ENCODE results near the gene ELP2.
"Not testable (repeated sequence)": the region's sequence is repeated elsewhere in the genome, so short reads cannot be mapped to it uniquely, and the experiment has no call there.

The ELP2 gene

GRCh38 chr18:36160959-36161371 is 31.3 kb downstream of the ELP2 start:
- FAIRE-seq, result no peak

DNA sequence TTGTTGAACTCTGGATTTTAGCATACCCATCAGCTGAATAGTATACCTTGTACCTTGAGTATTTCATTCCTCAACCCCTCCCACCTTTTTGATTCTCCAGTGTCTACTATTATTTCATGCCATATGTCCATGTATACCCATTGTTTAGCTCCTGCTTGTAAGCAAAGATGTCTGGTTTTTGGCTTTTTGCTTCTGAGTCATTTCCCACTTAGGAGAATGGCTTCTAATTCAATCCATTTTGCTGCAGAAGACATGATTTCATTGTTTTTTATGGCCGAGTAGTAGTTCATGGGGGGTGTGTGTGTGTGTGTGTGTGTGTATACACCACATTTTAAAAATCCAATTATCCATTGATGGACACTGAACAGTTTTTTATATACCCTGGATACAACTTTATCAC is 33.3 kb downstream of the ELP2 start:
- no peak for FAIRE-seq

DNA sequence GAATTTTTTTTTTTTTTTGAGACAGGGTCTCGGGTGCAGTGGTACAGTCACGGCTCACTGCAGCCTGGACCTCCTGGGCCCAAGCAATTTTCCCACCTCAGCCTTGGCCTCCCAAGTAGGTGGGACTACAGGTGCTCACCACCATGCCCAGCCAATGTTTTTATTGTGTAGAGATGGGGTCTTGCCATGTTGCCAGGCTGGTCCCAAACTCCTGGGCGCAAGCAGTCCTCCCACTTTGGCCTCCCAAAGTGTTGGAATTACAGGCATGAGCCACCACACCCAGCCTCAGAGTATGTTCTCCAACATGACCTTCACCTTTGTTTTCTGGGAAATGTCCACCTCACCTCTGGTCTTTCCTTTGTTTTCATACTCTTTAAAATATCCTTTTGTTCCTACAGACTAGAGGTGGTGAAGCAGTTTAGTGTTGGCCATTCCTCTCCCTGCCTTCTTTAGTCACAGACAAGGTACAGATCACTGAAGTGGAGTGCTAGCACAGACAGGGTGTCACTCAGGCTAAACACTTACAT is 38.1 kb downstream of the ELP2 start:
- no peak for FAIRE-seq

- FAIRE-seq, result not testable (repeated sequence)
Observed at GRCh38 chr18:36168296-36168695, 38.6 kb downstream of the ELP2 start.

DNA sequence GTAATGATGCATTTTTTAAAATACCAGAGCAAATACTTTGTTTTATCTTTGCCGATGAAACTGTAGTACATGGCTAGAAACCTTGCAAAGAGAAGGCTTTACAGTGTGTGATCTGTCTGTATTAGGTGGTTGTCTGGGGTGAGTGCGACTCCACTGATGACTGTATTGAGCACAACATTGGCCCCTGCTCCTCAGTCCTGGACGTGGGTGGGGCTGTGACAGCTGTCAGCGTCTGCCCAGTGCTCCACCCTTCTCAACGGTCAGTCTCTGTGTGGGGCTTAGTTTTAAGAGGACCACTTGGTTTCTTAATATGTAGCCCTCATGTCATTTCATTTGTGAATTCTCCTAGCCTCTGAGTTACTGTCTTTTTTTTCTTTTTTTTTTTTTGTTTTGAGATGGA is 40.2 kb downstream of the ELP2 start:
- no peak for FAIRE-seq

DNA sequence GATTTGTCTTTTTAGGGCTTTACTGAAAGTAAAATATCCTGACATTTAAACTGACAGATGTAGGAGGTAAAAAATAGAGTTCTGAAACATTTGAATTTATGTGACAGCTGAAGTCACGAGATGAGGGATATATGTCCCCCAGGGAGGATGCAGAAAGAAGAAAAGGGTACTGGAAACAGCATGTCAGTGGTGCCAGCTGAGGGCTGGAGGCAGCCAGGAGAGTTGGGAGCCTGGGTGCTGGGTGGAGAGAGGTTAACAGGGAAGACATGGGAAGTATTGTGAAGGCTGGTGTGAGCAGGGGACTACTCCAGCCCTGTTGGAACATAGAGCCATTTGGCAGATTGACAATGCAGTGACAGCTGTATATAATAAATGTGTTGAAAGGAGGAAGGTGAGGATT is 45.8 kb downstream of the ELP2 start:
- FAIRE-seq, result no peak

- no peak for FAIRE-seq
Observed at GRCh38 chr18:36176177-36176584, 46.5 kb downstream of the ELP2 start.

- FAIRE-seq, result no peak
Observed at GRCh38 chr18:36176711-36177110, 47.0 kb downstream of the ELP2 start.

GRCh38 chr18:36177913-36178312 is 48.2 kb downstream of the ELP2 start:
- no peak for FAIRE-seq

- no peak for FAIRE-seq
Observed at GRCh38 chr18:36179562-36180355, 50.1 kb downstream of the ELP2 start.

DNA sequence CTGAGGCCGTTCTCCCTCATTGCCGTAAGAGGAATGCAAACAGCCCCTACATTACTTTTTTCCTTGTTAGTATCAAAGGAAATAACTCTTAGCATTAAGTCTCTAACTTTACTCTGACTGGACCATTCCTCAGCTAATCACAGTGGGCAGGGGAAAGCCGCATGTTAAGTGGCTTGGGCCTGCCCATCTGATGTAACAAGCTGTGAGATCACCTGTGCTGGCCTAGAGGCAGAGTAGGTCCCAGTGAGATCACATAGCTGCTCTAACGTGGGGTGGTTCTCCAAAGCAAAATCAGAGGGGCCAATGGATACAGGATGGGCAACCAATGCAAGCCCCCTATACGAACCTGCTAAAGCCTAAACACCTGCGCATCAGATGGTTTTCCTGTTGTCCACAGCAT is 51.7 kb downstream of the ELP2 start:
- no peak for FAIRE-seq

- no peak for FAIRE-seq
Observed at GRCh38 chr18:36181898-36182506, 52.3 kb downstream of the ELP2 start.

DNA sequence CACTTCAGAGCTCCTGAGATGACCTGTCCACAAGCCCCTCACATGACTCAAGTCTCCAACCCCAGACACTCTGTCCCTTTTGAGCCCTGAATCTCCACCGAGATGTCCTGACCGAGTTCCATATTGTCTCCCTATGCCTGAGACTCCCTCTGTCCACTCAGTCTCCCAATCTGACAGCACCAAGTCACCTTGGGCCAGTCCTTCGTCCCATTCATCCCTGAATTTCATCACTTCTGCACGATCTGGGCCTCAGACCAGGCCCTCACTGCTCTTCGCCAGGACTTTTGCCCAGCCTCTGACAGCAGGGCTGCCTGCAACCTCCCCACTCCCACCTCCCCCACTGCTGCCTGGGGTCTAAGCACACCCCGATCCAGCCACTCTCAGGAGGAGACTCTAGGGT is 53.3 kb downstream of the ELP2 start:
- FAIRE-seq, result no peak

DNA sequence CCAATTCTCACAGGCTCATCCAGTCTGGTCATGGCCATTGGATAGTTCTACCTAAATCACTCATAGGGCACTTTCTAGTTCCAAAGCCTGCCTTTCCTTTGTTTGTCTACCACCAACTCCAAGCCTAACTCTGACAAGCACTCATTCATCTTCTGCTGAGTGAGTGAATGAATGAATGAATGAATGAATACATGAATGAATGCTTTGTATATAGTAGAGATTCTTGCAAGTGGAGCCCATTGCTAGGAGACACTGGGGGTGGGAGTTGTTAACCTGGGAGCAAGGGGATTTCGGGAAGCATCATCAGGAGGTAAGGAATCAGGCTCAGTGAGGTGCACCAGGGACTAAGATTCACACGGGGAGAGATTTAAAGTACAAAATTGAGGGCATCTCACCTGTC is 54.3 kb downstream of the ELP2 start:
- FAIRE-seq, result no peak

DNA sequence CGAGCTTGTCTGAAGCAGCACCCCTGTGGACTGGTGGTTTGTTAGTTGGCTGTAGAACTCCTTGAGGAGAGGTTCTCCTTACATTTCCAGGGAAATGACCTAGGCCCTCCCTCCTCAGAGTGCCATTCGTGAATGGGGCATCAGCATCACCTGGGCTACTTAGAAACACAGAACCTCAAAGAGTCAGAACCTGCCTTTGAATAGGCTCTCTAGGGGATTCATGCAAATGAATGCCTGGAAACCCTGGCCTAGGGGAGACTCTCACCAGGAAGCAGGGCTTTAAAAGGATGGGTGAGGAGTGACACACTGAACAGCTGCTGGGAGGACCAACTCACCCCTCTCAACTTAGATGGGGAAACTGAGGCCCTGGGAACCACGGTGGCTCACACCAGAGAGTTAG is 55.5 kb downstream of the ELP2 start:
- FAIRE-seq, result no peak

- no peak for FAIRE-seq
Observed at GRCh38 chr18:36185901-36186460, 56.3 kb downstream of the ELP2 start.

- FAIRE-seq, result no peak
Observed at GRCh38 chr18:36186461-36187192, 56.9 kb downstream of the ELP2 start.

- no peak for FAIRE-seq
Observed at GRCh38 chr18:36187193-36187825, 57.6 kb downstream of the ELP2 start, which contains the start of gene MOCOS. TSS of gene MOCOS (plus strand) at chr18:36187497. CDS start at chr18:36187540, 43 bp downstream.

DNA sequence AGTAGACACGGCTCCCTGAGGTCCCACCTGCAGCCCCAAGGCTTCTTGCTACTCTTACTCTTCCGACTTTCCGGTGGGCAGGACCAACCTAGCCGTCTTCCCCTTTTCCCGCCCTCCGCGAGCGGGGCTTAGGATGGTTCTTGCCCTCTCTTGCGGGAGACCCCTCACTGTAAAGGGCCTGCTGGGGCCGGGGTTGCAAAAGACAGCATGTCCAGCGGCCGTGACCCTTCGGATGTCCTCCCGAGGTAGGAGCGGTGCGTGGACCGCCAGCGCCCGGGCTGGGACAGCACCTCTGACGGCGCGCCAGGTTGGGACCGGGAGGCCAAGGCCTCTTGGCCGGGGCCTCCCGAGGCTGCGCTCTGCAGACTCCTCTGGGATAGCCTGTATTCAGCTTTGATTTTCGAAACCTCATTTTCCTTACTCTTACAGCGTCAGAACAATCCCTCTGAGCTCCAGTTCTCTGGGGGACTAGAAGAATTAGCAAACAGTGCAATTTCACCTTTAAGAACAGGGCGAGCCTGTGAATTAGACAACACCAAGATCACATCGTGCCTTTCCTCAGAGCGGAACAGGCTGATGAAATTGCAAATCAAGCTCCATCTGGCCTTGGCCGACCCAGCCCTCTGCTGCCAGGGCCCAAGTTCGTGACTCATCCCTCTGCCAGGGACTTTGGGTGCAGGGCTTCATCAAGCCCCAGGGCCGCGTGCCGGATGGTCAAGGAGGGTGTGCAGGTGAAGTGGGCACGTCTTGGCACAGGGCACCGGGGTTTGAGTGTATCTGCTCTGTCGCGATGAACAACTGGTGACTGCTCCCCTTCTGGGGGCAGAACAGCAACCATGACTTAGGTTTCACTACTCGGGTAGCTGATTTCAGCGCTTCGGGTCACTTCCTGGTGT is 58.4 kb downstream of the ELP2 start:
- FAIRE-seq, result no peak

DNA sequence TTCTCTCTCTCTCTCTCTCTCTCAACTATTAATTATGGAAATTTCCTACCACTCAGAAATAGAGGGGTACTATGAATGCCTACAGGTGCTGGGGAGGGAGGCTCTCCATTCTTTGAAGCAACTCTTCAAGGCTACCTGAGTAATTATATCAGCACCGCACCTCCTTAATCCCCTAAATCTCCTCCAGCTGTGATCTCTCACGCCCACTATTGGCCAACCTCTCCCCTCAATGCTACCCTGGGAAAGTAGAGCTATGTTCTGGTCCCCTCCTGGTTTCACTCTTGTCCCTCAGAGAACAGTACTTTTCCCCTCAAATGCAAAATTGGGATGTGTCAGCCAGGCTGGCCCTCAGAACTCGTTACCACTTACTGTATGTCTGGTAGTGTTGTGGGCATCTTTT is 59.2 kb downstream of the ELP2 start:
- FAIRE-seq, result no peak

DNA sequence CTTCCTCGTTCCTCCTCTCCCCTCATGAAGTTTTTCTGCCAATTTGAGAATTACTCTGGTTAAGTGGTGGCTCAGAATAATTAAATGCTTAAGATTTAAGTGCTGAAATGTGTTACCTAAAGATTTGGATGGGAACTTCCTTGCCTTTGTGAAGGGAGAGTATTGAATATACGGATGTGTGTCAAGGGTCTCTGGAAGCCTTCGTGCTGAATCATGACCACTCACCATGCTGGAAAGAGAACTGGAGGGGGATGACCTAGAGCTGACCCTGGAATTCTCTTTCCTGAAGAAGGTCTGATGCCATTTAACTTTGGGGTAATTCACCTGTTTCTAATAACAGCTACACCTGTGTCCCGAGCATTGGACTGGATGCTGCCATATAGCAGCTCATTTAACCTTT is 59.8 kb downstream of the ELP2 start:
- no peak for FAIRE-seq

GRCh38 chr18:36191286-36191685 is 61.6 kb downstream of the ELP2 start:
- no peak for FAIRE-seq

Data from islet of Langerhans (tissue), 1 donor.